T-helper 1 cell treated with Interleukin-12 subunit alpha and Interleukin-12 subunit beta and Interleukin-4 antibody, amounts not matched to agents 30 μg/mL and 1 μg/mL, for 36 hours (primary cell): ENCODE measurements around the gene HIVEP3.

Experiments
- H3K27ac Mint-ChIP-seq: one replicate; pipeline ENCODE4 v1.8.0; 2021; ENCODE audit warnings: mild to moderate bottlenecking, mixed read lengths
- H3K27me3 Mint-ChIP-seq: one replicate; pipeline ENCODE4 v1.8.0; 2021; ENCODE audit warnings: low read depth, mixed read lengths
- H3K36me3 Mint-ChIP-seq: one replicate; pipeline ENCODE4 v1.8.0; 2021; ENCODE audit warnings: low read depth, mixed read lengths
- H3K4me1 Mint-ChIP-seq: one replicate; pipeline ENCODE4 v1.8.0; 2021; ENCODE audit warnings: low read depth, mixed read lengths
- H3K4me3 Mint-ChIP-seq: one replicate; pipeline ENCODE4 v1.8.0; 2021; ENCODE audit warnings: mild to moderate bottlenecking, moderate library complexity, mixed read lengths
- H3K9me3 Mint-ChIP-seq: one replicate; pipeline ENCODE4 v1.8.0; 2021; ENCODE audit warnings: mixed read lengths

HIVEP3 gene

DNA sequence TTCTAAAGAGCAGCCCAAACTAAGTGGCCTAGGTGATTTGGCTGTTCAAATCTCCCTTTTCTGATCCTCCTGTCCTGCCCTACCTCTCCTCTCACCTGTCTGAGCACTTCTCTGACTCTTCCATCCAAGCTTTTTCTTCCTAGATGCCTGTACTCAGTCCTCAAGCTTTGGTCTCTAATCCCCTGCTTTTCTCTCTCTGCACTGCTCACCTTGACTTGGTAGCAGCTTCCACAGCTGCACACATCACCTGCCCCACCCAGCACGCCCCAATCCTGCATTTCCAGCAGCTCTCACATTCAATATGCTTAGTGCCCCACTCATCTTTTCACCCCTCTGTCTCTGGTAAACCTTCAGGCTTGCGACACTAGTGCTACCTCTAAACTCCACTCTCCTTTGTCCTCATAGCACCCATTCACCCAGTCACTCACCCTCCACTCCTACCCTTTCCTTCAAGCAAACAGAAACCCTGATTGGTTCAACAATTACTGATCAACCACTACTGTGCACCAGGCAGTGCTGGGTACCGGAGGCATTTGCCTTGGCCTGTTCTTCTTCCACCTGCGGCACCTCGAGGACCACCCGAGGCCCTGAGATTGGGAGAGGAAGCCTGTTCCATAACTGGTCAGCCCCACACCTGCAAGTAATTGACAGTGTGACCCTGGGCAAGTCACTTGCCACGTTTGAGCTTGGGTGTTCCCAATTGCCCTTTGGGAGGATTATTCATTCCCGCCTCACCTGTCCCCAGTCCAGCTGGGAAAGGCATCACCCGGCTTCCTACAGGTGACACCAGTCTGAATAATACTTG, 298.2 kb downstream of the HIVEP3 start:
- no peaks in the 10 kb centered on the region for H3K9me3 Mint-ChIP-seq
- peak overlapping the region; percentile 16 for H3K27ac Mint-ChIP-seq
- H3K4me3 Mint-ChIP-seq = no peak overlapping the region
- no peaks in the 10 kb centered on the region for H3K27me3 Mint-ChIP-seq
- H3K4me1 Mint-ChIP-seq = peaks cover 46% of the 10 kb centered on the region
- H3K36me3 Mint-ChIP-seq = peaks cover 31% of the 10 kb centered on the region

- no peaks in the 10 kb centered on the region for H3K9me3 Mint-ChIP-seq
- peaks cover 48% of the 10 kb centered on the region for H3K4me1 Mint-ChIP-seq
- H3K27me3 Mint-ChIP-seq = no peaks in the 10 kb centered on the region
- no peak overlapping the region for H3K27ac Mint-ChIP-seq
- peaks cover 31% of the 10 kb centered on the region for H3K36me3 Mint-ChIP-seq
- no peak overlapping the region for H3K4me3 Mint-ChIP-seq
Measured at GRCh38 chr1:41619511-41620364, 299.0 kb downstream of the HIVEP3 start.

- Mint-ChIP-seq H3K27ac (peak overlapping the region; percentile 19), H3K4me3 (no peak overlapping the region), H3K27me3 (no peaks in the 10 kb centered on the region), H3K4me1 (peaks cover 43% of the 10 kb centered on the region), H3K9me3 (no peaks in the 10 kb centered on the region), H3K36me3 (peaks cover 28% of the 10 kb centered on the region)
Measured at GRCh38 chr1:41618871-41619270, 299.9 kb downstream of the HIVEP3 start.

DNA sequence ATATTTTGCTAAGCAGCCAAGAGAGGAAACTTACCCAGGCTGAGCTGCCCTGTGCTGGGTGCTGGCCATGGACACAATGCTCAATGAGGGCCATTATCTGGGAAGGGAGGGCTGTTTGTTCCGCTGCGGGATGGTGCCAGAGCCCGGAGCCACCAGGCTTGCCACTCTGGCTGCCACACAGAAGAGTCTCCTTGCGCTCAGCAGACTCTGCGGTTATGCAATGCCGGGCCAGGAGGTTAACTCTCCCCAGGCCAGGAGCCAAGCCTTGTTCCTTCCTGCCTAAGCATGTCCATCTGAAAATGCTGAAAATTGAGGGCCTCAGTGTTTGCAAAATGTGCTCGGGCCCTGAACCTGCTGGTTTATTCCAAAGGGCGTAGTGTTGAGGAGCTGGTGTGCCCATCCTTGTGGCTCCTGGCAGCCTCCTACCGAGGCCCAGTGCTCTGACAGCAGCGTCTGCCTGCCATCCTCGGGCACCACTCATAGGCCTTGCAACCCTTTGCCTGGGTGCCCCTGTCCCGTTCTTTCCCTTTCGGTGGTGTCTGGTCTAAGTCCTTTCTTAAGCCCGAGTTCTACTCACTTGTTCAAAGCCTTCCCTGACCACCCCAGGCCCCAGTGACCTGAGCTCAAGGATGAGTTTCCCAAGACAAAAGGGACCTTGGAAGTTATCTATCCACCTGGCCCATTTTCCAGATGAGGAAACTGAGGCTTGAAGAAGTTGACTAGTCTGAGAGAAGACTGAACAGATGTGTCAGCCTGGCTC, 300.5 kb downstream of the HIVEP3 start:
- Mint-ChIP-seq H3K4me1 (peaks cover 37% of the 10 kb centered on the region), H3K27me3 (no peaks in the 10 kb centered on the region), H3K4me3 (no peak overlapping the region), H3K27ac (no peak overlapping the region), H3K36me3 (peaks cover 26% of the 10 kb centered on the region), H3K9me3 (no peaks in the 10 kb centered on the region)

DNA sequence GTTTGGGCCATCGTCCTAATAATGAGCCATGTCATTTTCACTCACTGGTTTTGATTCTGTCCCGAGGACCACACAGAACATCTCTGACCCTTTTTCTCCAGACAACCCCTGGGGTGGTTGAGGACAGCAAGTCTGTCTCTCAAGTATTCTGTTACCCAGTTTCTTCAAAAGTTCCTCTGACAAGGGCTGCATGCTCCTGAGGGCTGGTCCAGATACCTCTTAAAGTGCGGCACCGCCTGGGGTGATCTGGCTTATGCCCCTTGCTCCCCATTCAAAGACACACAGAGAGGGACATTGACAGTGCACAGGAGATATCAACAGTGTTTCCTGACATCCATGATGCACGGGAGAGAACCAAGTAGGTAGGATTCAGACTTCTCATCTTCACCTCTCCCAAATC, 301.4 kb downstream of the HIVEP3 start:
- peaks cover 29% of the 10 kb centered on the region for H3K4me1 Mint-ChIP-seq
- H3K27ac Mint-ChIP-seq = no peak overlapping the region
- peaks cover 26% of the 10 kb centered on the region for H3K36me3 Mint-ChIP-seq
- no peaks in the 10 kb centered on the region for H3K27me3 Mint-ChIP-seq
- H3K9me3 Mint-ChIP-seq = no peaks in the 10 kb centered on the region
- H3K4me3 Mint-ChIP-seq = no peak overlapping the region

- Mint-ChIP-seq H3K4me1 (peaks cover 27% of the 10 kb centered on the region), H3K27ac (peak overlapping the region; percentile 9), H3K27me3 (no peaks in the 10 kb centered on the region), H3K36me3 (peaks cover 24% of the 10 kb centered on the region), H3K9me3 (no peaks in the 10 kb centered on the region), H3K4me3 (no peak overlapping the region)
Measured at GRCh38 chr1:41616563-41616962, 302.2 kb downstream of the HIVEP3 start.

DNA sequence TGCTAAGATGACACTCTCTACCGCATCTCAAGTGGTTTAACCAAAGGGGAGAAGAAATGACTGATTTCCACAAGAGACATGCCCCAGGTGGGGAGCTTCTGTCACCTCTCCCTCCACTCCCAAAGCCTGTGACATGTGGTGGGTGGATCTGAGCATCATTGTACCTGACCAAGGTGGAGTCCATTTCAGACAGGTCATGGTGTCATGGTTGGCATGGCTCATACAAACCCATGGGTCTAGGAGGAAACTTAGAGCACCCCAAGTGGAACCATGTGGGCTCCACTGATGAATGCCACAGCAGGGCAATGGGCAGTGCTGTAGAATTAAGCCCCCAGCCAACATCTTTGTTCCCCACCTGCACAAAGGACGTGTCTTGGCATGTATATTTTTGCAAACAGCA, 302.7 kb downstream of the HIVEP3 start:
- H3K27ac Mint-ChIP-seq = peak overlapping the region; percentile 69
- H3K36me3 Mint-ChIP-seq = peaks cover 22% of the 10 kb centered on the region
- no peaks in the 10 kb centered on the region for H3K27me3 Mint-ChIP-seq
- no peak overlapping the region for H3K4me3 Mint-ChIP-seq
- H3K9me3 Mint-ChIP-seq = no peaks in the 10 kb centered on the region
- H3K4me1 Mint-ChIP-seq = peaks cover 22% of the 10 kb centered on the region

- Mint-ChIP-seq H3K4me1 (peaks cover 17% of the 10 kb centered on the region), H3K27ac (no peak overlapping the region), H3K4me3 (no peak overlapping the region), H3K36me3 (peaks cover 20% of the 10 kb centered on the region), H3K27me3 (no peaks in the 10 kb centered on the region), H3K9me3 (no peaks in the 10 kb centered on the region)
Measured at GRCh38 chr1:41615316-41615715, 303.4 kb downstream of the HIVEP3 start.

DNA sequence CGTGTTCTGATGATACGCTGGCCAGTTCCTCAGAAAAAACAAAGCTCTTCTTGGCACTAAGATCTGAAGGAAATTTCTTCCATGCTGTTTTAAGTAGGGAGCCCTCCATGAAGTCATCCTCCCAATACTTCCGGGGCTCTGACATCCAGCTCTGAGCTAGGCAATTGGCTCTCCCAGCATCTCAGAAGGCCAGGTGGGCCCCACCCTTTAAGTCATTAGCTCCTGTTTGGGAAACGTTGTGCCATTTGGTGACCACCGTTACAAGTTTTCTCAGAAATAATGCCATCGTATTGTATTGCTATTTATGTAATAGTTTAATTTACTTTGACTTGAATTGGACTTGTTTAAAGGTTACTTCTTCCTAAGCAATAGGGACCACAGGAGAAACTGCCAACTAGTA, 303.9 kb downstream of the HIVEP3 start:
- no peaks in the 10 kb centered on the region for H3K27me3 Mint-ChIP-seq
- peaks cover 20% of the 10 kb centered on the region for H3K4me1 Mint-ChIP-seq
- H3K36me3 Mint-ChIP-seq = peaks cover 23% of the 10 kb centered on the region
- no peak overlapping the region for H3K4me3 Mint-ChIP-seq
- H3K9me3 Mint-ChIP-seq = no peaks in the 10 kb centered on the region
- no peak overlapping the region for H3K27ac Mint-ChIP-seq

GRCh38 chr1:41613689-41614574, 304.8 kb downstream of the HIVEP3 start:
- Mint-ChIP-seq H3K4me3 (no peak overlapping the region), H3K4me1 (peaks cover 22% of the 10 kb centered on the region), H3K27me3 (no peaks in the 10 kb centered on the region), H3K9me3 (no peaks in the 10 kb centered on the region), H3K36me3 (peaks cover 21% of the 10 kb centered on the region), H3K27ac (no peak overlapping the region)

DNA sequence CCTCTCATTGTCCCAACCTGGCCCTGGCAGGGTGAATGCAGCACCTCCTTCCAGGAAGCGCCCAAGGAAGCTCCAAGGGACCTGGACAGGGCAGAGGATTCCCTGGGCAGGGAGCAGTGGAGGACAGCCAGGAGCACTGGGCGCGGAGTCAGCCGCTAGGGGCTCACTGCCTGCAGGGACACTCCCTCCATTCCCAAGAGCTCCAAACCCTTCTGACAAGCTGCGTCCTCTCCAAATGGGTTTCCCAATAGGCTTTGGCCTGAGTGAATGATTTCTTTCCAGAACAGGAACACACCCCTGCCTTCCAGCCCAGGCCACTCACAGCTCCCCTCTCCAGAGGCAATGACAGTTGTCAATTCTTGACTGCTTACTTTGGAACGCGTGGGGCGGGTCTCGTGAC, 305.8 kb downstream of the HIVEP3 start:
- peaks cover 22% of the 10 kb centered on the region for H3K36me3 Mint-ChIP-seq
- peaks cover 23% of the 10 kb centered on the region for H3K4me1 Mint-ChIP-seq
- no peaks in the 10 kb centered on the region for H3K27me3 Mint-ChIP-seq
- no peaks in the 10 kb centered on the region for H3K9me3 Mint-ChIP-seq
- no peak overlapping the region for H3K4me3 Mint-ChIP-seq
- H3K27ac Mint-ChIP-seq = no peak overlapping the region

DNA sequence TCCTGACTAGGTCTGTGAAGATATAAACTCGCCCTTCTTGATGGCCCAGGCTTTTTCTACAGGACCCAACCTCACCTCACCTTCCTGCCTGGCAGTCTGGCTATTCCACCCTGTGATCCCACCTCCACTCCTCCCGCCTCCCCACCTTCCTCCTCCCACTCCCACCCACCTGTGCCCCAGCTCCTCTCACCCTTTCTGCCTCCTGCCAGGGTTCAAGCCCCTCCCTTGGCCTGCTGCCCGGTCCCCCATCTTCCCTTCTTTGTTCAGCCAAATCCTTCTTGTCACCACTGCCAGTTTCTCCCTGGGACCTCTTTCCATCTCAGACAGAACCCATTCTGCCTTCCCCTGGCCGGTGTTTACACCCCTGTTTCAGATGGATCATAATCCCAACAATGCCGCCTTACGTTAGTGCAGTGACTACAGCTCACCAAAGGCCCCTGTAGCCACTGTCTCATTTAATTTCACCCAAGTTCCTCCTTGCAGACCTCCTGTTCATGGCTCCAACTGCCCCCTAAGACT, 306.7 kb downstream of the HIVEP3 start:
- H3K27ac Mint-ChIP-seq = no peak overlapping the region
- no peaks in the 10 kb centered on the region for H3K9me3 Mint-ChIP-seq
- peaks cover 31% of the 10 kb centered on the region for H3K4me1 Mint-ChIP-seq
- peaks cover 26% of the 10 kb centered on the region for H3K36me3 Mint-ChIP-seq
- H3K27me3 Mint-ChIP-seq = no peaks in the 10 kb centered on the region
- H3K4me3 Mint-ChIP-seq = no peak overlapping the region

- Mint-ChIP-seq H3K9me3 (no peaks in the 10 kb centered on the region), H3K27ac (no peak overlapping the region), H3K27me3 (no peaks in the 10 kb centered on the region), H3K4me1 (peaks cover 29% of the 10 kb centered on the region), H3K36me3 (peaks cover 26% of the 10 kb centered on the region), H3K4me3 (no peak overlapping the region)
Measured at GRCh38 chr1:41611068-41611931, 307.4 kb downstream of the HIVEP3 start.
